HepG2 (cell line): ENCODE data around the gene DLL4. TPM values are rescaled to one million over a fixed set of nuclear protein-coding genes. Genes with fewer than 3 reads are reported as not detected.

Experiments used
- CCDC6 ChIP-seq: sonication (generic); formaldehyde crosslinking; IDR thresholded peaks from 2 replicates; pipeline ENCODE4 v1.8.1; 2022; ENCODE audit warnings: mild to moderate bottlenecking, missing genetic modification reagents, moderate library complexity
- LCORL ChIP-seq, 2 experiments: fragments of 450-650 bp in 1 of 2; sonication (generic) in 1 of 2; formaldehyde crosslinking in 1 of 2; IDR thresholded peaks; 2 replicates each; pipeline versions ENCODE4 v1.5.0 to v1.6.1; 2017 to 2020; ENCODE audit warnings: antibody characterized with exemption in 1 of 2, missing genetic modification reagents in 1 of 2
- ZC3H13 ChIP-seq: sonication (generic); formaldehyde crosslinking; IDR thresholded peaks from 2 replicates; pipeline ENCODE4 v1.8.1; 2023; ENCODE audit warnings: mild to moderate bottlenecking, missing genetic modification reagents, moderate library complexity
- ZFY ChIP-seq: sonication (generic); formaldehyde crosslinking; IDR thresholded peaks from 2 replicates; pipeline ENCODE4 v1.4.0; 2020; ENCODE audit warnings: missing genetic modification reagents
- polyA plus RNA-seq, 8 experiments: library from polyadenylated mRNA; depleted of rRNA in 3 of 8; stranded (reverse) in 7 of 8; unstranded in 1 of 8; fragments of >200 nt; fragmentation: Illumina TruSeq in 4 of 8; extraction: Trizol in 4 of 8; gene quantifications; 2 replicates each; pipeline versions ENCODE4 v1.2.1 to v1.2.3, GENCODE V29; 2011 to 2016; ENCODE audit warnings: low read depth in 4 of 8, missing spikeins in 1 of 8, mixed read lengths in 1 of 8; ENCODE audit not compliant: insufficient read depth in 1 of 8
- total RNA-seq, 5 experiments: library from RNA; depleted of rRNA; stranded (reverse); fragments of >200 nt; fragmentation: Illumina TruSeq; extraction: Trizol; gene quantifications; 2 replicates each; pipeline ENCODE4 v1.2.3, GENCODE V29; 2016; ENCODE audit warnings: low read depth in 1 of 5
- TF ChIP-seq, protein P1 (sequence below): sonication (generic); formaldehyde crosslinking; IDR thresholded peaks from 2 replicates; pipeline ENCODE4 v1.9.0; 2021; ENCODE audit warnings: missing genetic modification reagents, borderline replicate concordance
- TF ChIP-seq, protein P2 (sequence below): fragments of 450-650 bp; IDR thresholded peaks from 2 replicates; pipeline ENCODE4 v1.6.1; 2017
- TF ChIP-seq, protein P3 (sequence below): IDR thresholded peaks from 2 replicates; pipeline ENCODE4 v1.6.1; 2016; ENCODE audit warnings: missing compliant biosample characterization, missing genetic modification reagents, borderline replicate concordance

DLL4 gene
- total and polyA plus RNA-seq, 2 of the 13 experiments (the other 11 are each of a cell fraction or from before 2014, with no cell fraction given): 0.20 to 0.25 TPM

DNA sequence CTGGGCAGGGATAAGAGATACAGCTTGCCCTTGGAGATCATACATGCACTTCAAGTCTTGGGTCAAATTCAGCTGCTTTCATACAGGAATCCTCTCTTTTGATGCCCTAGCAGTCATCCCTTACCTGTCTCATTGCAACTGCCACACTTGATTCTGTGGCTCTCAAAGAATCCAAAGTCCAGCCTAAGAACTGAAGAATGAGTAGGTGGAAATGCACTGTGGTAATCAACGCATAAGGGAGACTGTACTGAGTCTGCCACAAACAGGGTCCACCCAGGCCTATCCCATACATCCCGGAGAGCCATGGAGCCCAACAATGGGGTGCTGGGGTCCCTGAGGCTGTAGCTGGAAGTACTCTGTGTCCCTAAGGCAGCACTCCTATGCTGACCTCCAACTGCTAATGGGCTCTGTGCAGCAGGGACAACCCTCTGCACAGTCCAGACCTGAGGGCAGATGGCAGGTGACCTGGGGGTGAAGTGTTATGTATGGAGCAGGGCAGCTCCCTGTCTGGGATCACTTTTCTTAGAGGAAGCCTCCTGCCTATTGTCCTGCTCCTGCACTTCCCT is 36.6 kb upstream of the DLL4 start (continued):
- TF ChIP-seq LCORL (IDR thresholded peaks at IDR 0.05) (no peak), LCORL (CRISPR knock-in tag; IDR thresholded peaks at IDR 0.05) (0 out of 2 replicates have a peak, but pooled peaks have one; percentile 15), ZFY (CRISPR knock-in tag) (no peak), ZC3H13 (CRISPR knock-in tag) (no peak), CCDC6 (CRISPR knock-in tag) (no peak)
- TF ChIP-seq, protein P1, sequence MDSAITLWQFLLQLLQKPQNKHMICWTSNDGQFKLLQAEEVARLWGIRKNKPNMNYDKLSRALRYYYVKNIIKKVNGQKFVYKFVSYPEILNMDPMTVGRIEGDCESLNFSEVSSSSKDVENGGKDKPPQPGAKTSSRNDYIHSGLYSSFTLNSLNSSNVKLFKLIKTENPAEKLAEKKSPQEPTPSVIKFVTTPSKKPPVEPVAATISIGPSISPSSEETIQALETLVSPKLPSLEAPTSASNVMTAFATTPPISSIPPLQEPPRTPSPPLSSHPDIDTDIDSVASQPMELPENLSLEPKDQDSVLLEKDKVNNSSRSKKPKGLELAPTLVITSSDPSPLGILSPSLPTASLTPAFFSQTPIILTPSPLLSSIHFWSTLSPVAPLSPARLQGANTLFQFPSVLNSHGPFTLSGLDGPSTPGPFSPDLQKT (CRISPR knock-in tag): no peak
- TF ChIP-seq, protein P2, sequence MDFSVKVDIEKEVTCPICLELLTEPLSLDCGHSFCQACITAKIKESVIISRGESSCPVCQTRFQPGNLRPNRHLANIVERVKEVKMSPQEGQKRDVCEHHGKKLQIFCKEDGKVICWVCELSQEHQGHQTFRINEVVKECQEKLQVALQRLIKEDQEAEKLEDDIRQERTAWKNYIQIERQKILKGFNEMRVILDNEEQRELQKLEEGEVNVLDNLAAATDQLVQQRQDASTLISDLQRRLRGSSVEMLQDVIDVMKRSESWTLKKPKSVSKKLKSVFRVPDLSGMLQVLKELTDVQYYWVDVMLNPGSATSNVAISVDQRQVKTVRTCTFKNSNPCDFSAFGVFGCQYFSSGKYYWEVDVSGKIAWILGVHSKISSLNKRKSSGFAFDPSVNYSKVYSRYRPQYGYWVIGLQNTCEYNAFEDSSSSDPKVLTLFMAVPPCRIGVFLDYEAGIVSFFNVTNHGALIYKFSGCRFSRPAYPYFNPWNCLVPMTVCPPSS: no peak
- TF ChIP-seq, protein P3, sequence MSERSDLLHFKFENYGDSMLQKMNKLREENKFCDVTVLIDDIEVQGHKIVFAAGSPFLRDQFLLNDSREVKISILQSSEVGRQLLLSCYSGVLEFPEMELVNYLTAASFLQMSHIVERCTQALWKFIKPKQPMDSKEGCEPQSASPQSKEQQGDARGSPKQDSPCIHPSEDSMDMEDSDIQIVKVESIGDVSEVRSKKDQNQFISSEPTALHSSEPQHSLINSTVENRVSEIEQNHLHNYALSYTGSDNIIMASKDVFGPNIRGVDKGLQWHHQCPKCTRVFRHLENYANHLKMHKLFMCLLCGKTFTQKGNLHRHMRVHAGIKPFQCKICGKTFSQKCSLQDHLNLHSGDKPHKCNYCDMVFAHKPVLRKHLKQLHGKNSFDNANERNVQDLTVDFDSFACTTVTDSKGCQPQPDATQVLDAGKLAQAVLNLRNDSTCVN (CRISPR knock-in tag): 0 out of 2 replicates have a peak, but pooled peaks have one; percentile 50
